ELR (cell line): ENCODE measurements around the gene IL5RA.

Experiments used
- DNase-seq: peaks from one replicate; pipeline ENCODE4 v3.0.0-alpha.2; 2015; ENCODE audit warnings: low read depth

IL5RA gene

DNA sequence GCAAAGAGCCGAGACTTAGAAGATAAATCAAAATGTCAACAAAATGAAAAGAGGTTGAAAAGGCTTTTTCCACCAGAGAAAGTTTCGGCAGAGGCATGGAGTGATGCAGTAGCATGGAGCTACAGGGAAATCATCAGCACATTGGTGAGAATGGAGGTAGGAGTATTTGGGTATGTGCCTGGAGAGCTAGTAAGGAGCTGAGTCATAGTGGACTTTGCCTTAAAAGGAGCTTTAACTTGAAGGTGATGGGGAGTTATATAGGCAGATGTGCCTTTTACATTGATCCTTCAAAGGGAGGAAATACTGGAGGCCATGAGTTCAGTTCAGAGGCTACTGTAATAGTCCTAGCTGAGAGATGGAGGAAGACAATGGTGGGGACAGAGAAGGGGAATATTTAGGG, 44.3 kb downstream of the IL5RA start:
- DNase-seq = no peak

DNA sequence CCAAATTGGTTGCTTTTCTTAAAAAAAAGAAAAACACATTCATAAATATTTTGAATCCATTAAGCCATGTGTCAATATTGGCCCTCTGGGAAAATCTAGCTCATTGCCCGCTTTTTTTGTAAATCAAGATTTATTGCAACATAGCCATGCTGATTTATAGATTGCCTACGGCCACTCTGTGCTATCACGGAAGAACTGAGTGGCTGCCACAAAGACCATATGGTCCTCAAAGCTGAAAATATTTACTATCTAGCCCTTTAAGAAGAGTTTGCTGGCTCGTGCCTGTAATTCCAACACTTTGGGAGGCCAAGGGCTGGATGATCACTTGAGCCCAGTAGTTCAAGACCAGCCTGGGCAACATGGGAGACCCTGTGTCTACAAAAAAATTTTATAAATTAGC, 45.9 kb downstream of the IL5RA start:
- DNase-seq = no peak

- DNase-seq = no peak
These were observed 50.5 kb downstream of the IL5RA start for GRCh38 chr3:3059645-3060044.

DNA sequence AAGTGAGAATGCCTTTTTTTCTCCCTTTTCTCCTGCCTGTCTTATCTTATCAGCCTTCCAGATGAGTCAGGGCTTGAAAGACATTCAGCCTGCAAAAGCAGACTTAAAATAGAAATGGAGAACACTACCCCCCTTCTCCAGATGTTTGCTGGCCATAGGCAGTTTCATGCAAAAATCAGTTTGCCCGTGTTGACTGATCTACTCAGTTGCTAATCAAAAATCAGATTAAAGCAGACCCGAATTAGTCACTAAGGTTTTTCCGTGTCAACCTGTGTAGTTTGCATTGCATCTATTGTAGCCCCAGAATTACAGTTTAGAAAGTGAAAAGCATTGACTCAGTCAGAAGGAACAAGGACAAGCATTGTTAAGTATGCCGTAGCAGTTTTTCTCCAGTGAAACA, 56.2 kb downstream of the IL5RA start:
- DNase-seq = no peak

DNA sequence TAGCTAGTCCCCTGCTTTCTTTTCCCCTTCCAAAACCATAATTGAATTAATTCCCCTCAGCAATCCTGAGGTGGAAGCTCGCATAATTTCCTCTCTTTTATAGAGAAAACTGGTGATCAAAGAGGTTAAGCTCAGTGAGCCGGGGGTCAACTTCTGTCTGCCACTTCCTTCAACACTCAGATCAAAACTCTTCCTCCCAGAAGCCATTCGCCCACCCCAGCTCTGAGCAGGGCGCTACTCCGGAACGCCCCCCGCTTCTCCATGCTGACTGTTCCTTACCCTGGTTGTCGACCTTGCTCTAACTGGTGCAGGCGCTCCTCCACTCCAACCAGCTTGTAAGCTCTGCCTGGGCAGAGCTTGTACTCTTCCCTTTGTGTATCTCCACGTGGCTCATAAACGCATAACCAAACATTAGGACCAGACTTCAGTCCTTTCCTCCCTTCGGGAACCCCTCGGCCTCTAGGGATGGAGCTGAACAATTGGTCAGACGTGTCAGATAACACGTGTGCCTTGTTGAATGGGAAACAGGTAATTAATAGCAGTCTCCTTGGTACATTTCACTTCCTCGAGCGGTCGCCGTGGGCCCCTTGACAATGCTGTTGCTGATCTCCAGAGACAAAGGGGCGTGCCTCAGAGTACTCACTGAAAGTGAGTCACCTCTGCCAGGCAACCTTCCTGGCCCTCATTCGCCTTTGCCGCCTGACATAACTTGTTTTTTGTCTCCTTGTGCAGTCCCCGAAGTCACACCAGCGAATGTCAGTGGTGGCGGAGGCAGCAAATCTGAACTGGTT, 71.8 kb downstream of the IL5RA start:
- no peak for DNase-seq

- DNase-seq = no peak
These were observed 73.0 kb downstream of the IL5RA start for GRCh38 chr3:3037156-3037555.

- no peak for DNase-seq
These were observed 78.8 kb downstream of the IL5RA start for GRCh38 chr3:3031326-3031725.

- DNase-seq = no peak
These were observed 82.1 kb downstream of the IL5RA start for GRCh38 chr3:3027976-3028567.

GRCh38 chr3:3023111-3023745, 86.9 kb downstream of the IL5RA start:
- no peak for DNase-seq

- DNase-seq = no peak
These were observed 90.0 kb downstream of the IL5RA start for GRCh38 chr3:3020209-3020608.
